ENCODE results near the gene GPR152. TPM values are rescaled to one million over a fixed set of nuclear protein-coding genes. Genes with fewer than 3 reads are reported as not detected.
"Not testable (repeated sequence)": the region's sequence is repeated elsewhere in the genome, so short reads cannot be mapped to it uniquely, and the experiment has no call there.

Gene GPR152
- total RNA-seq, 1 experiment from 2014 or later, result not detected

- in situ Hi-C loops (cut with HindIII; ENCODE audit: low pct_unique_long_range_greater_than_20kb, low sequenced_read_pairs), result no loop called here
- DNase-seq (ENCODE audit: low read depth, low spot score), result no peak
Measured at GRCh38 chr11:67408437-67409200, 43.9 kb downstream of the GPR152 start.

- DNase-seq (ENCODE audit: low read depth, low spot score), result no peak
- in situ Hi-C loops (cut with HindIII; ENCODE audit: low pct_unique_long_range_greater_than_20kb, low sequenced_read_pairs), result no loop called here
Measured at GRCh38 chr11:67407688-67408163, 44.8 kb downstream of the GPR152 start.

GRCh38 chr11:67406969-67407687, 45.4 kb downstream of the GPR152 start:
- in situ Hi-C loops (cut with HindIII; ENCODE audit: low pct_unique_long_range_greater_than_20kb, low sequenced_read_pairs), result no loop called here
- DNase-seq (ENCODE audit: low read depth, low spot score), result no peak

- in situ Hi-C loops (cut with HindIII; ENCODE audit: low pct_unique_long_range_greater_than_20kb, low sequenced_read_pairs), result no loop called here
Measured at GRCh38 chr11:67406420-67406968, 46.0 kb downstream of the GPR152 start.

GRCh38 chr11:67405688-67406339, 46.7 kb downstream of the GPR152 start:
- in situ Hi-C loops (cut with HindIII; ENCODE audit: low pct_unique_long_range_greater_than_20kb, low sequenced_read_pairs), result no loop called here
- no peak for DNase-seq (ENCODE audit: low read depth, low spot score)

More at GRCh38 chr11:67406420-67406968, 46.0 kb downstream of the GPR152 start:
- DNase-seq (ENCODE audit: low read depth, low spot score), result no peak

GRCh38 chr11:67405196-67405567, 47.3 kb downstream of the GPR152 start:
- in situ Hi-C loops (cut with HindIII; ENCODE audit: low pct_unique_long_range_greater_than_20kb, low sequenced_read_pairs), result no loop called here
- no peak for DNase-seq (ENCODE audit: low read depth, low spot score)

GRCh38 chr11:67404515-67405195, 47.9 kb downstream of the GPR152 start:
- no peak for DNase-seq (ENCODE audit: low read depth, low spot score)
- in situ Hi-C loops (cut with HindIII; ENCODE audit: low pct_unique_long_range_greater_than_20kb, low sequenced_read_pairs), result no loop called here

GRCh38 chr11:67403085-67403484, 49.4 kb downstream of the GPR152 start:
- in situ Hi-C loops (cut with HindIII; ENCODE audit: low pct_unique_long_range_greater_than_20kb, low sequenced_read_pairs); DNase-seq (ENCODE audit: low read depth, low spot score): not testable (repeated sequence)

- in situ Hi-C loops (cut with HindIII; ENCODE audit: low pct_unique_long_range_greater_than_20kb, low sequenced_read_pairs); DNase-seq (ENCODE audit: low read depth, low spot score): not testable (repeated sequence)
Measured at GRCh38 chr11:67402192-67402839, 50.2 kb downstream of the GPR152 start.

- in situ Hi-C loops (cut with HindIII; ENCODE audit: low pct_unique_long_range_greater_than_20kb, low sequenced_read_pairs), result no loop called here
- peak; percentile 77 for DNase-seq (ENCODE audit: low read depth, low spot score)
Measured at GRCh38 chr11:67401495-67402191, 50.9 kb downstream of the GPR152 start, which contains the start of gene PPP1CA. Gene PPP1CA (minus strand): TSS chr11:67401858. CDS start chr11:67401782, 76 bp downstream.

Small RNAs within 50 kb of the gene (small RNA-seq; reads per million reads assigned to genes)
- gene MIR6752, result 0 reads per million in 2 experiments

Other genes starting within 250 kb of the GPR152 start
- gene GRK2, start 186.3 kb downstream of the GPR152 start, total RNA-seq (2014; rRNA removed; shearing (Covaris generic)), result 25.0 and 29.6 TPM in 2 replicates
- 16.9 and 17.8 TPM in 2 replicates for gene ANKRD13D, start 163.4 kb downstream of the GPR152 start, total RNA-seq (2014; rRNA removed; shearing (Covaris generic))
- 3.8 and 5.9 TPM in 2 replicates for gene SSH3, start 149.2 kb downstream of the GPR152 start, total RNA-seq (2014; rRNA removed; shearing (Covaris generic))
- gene POLD4, start 99.2 kb downstream of the GPR152 start, total RNA-seq (2014; rRNA removed; shearing (Covaris generic)), result 20.2 and 21.8 TPM in 2 replicates
- gene CLCF1, start 79.1 kb downstream of the GPR152 start, total RNA-seq (2014; rRNA removed; shearing (Covaris generic)), result 0.45 TPM in 1 of 2 replicates, not detected in the other
- 6.6 and 8.1 TPM in 2 replicates for gene RAD9A, start 60.7 kb downstream of the GPR152 start, total RNA-seq (2014; rRNA removed; shearing (Covaris generic))
- gene PPP1CA, start 50.9 kb downstream of the GPR152 start, total RNA-seq (2014; rRNA removed; shearing (Covaris generic)), result 173 and 193 TPM in 2 replicates
- not detected in 2 replicates for gene TBC1D10C, start 48.6 kb downstream of the GPR152 start, total RNA-seq (2014; rRNA removed; shearing (Covaris generic))
- not detected in 2 replicates for gene CARNS1, start 37.1 kb downstream of the GPR152 start, total RNA-seq (2014; rRNA removed; shearing (Covaris generic))
- gene RPS6KB2, start 24.2 kb downstream of the GPR152 start, total RNA-seq (2014; rRNA removed; shearing (Covaris generic)), result 16.9 and 17.9 TPM in 2 replicates
- gene PTPRCAP, start 15.0 kb downstream of the GPR152 start, total RNA-seq (2014; rRNA removed; shearing (Covaris generic)), result 0.16 and 0.79 TPM in 2 replicates
- 94.1 and 108 TPM in 2 replicates for gene CORO1B, start 9.3 kb downstream of the GPR152 start, total RNA-seq (2014; rRNA removed; shearing (Covaris generic))
- gene CABP4, start 2.6 kb upstream of the GPR152 start, total RNA-seq (2014; rRNA removed; shearing (Covaris generic)), result 0.18 TPM in 1 of 2 replicates, not detected in the other
- 12.2 and 14.8 TPM in 2 replicates for gene TMEM134, start 16.5 kb upstream of the GPR152 start, total RNA-seq (2014; rRNA removed; shearing (Covaris generic))
- 42.5 and 48.0 TPM in 2 replicates for gene AIP, start 30.3 kb upstream of the GPR152 start, total RNA-seq (2014; rRNA removed; shearing (Covaris generic))
- 9.3 and 10.8 TPM in 2 replicates for gene PITPNM1, start 52.6 kb upstream of the GPR152 start, total RNA-seq (2014; rRNA removed; shearing (Covaris generic))
- gene CDK2AP2, start 55.4 kb upstream of the GPR152 start, total RNA-seq (2014; rRNA removed; shearing (Covaris generic)), result 13.4 and 13.9 TPM in 2 replicates
- not detected in 2 replicates for gene CABP2, start 70.7 kb upstream of the GPR152 start, total RNA-seq (2014; rRNA removed; shearing (Covaris generic))
- gene GSTP1, start 131.1 kb upstream of the GPR152 start, total RNA-seq (2014; rRNA removed; shearing (Covaris generic)), result 722 and 833 TPM in 2 replicates
- 159 and 175 TPM in 2 replicates for gene NDUFV1, start 154.2 kb upstream of the GPR152 start, total RNA-seq (2014; rRNA removed; shearing (Covaris generic))
- 4.5 and 7.8 TPM in 2 replicates for gene NUDT8, start 177.2 kb upstream of the GPR152 start, total RNA-seq (2014; rRNA removed; shearing (Covaris generic))
- not detected in 2 replicates for gene TBX10, start 187.0 kb upstream of the GPR152 start, total RNA-seq (2014; rRNA removed; shearing (Covaris generic))
- gene ACY3, start 198.0 kb upstream of the GPR152 start, total RNA-seq (2014; rRNA removed; shearing (Covaris generic)), result not detected in 2 replicates
- gene ALDH3B2, start 221.9 kb upstream of the GPR152 start, total RNA-seq (2014; rRNA removed; shearing (Covaris generic)), result 0.72 and 1.4 TPM in 2 replicates